ENCODE results near the gene SIAH3.

The SIAH3 gene

DNA sequence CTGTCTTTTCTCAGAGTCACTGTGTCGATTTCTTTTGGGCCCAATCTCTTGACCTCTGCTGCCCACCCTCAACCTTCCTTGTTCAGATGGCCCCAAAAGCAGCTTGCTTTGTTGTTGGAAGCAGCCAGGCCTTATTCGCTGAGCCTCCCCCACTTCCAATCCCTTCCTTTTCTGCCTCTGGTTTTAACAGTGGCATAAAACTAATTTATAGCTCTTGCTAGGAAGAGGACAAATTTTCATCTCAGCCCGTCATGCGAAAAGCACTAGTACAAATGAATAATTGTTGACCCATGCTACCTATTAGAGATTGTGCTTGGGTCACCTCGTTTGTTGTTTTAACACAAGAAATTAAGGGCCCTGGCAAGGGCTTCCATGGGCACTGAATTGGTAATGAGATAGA is 51.1 kb downstream of the SIAH3 start:
- DNase-seq, result no peak
- H3K27ac ChIP-seq (ENCODE audit: low read length), result no peak overlapping the region
- no peaks in the 10 kb centered on the region for H3K36me3 ChIP-seq (ENCODE audit: insufficient read depth, low read length)
- no peak for ATAC-seq (ENCODE audit: insufficient read depth, low read depth)
- H3K79me2 ChIP-seq (ENCODE audit: insufficient read depth, low read length), result no peaks in the 10 kb centered on the region
- no peak overlapping the region for H3K4me3 ChIP-seq (ENCODE audit: low read depth in 1 of 2, low read length in 2 of 2)
- no peaks in the 10 kb centered on the region for H4K20me1 ChIP-seq (ENCODE audit: insufficient read depth, low read length)
- H3K27me3 ChIP-seq (ENCODE audit: insufficient read depth, low read length, poor library complexity), result no peaks in the 10 kb centered on the region
- no peak overlapping the region for H3K9ac ChIP-seq (ENCODE audit: low read depth, low read length)
- H2AFZ ChIP-seq (ENCODE audit: low read depth, low read length), result no peak overlapping the region
- no peak overlapping the region for H3K4me2 ChIP-seq (ENCODE audit: insufficient read depth, low read length)
- no peaks in the 10 kb centered on the region for H3K4me1 ChIP-seq (ENCODE audit: insufficient read depth, low read length)
- no peaks in the 10 kb centered on the region for H3K9me3 ChIP-seq (ENCODE audit: insufficient read depth, low read length, severe bottlenecking)
- TF ChIP-seq, protein P1, sequence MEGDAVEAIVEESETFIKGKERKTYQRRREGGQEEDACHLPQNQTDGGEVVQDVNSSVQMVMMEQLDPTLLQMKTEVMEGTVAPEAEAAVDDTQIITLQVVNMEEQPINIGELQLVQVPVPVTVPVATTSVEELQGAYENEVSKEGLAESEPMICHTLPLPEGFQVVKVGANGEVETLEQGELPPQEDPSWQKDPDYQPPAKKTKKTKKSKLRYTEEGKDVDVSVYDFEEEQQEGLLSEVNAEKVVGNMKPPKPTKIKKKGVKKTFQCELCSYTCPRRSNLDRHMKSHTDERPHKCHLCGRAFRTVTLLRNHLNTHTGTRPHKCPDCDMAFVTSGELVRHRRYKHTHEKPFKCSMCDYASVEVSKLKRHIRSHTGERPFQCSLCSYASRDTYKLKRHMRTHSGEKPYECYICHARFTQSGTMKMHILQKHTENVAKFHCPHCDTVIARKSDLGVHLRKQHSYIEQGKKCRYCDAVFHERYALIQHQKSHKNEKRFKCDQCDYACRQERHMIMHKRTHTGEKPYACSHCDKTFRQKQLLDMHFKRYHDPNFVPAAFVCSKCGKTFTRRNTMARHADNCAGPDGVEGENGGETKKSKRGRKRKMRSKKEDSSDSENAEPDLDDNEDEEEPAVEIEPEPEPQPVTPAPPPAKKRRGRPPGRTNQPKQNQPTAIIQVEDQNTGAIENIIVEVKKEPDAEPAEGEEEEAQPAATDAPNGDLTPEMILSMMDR (IDR thresholded peaks at IDR 0.05; ENCODE audit: borderline replicate concordance, extremely low read depth, low read length, poor library complexity, severe bottlenecking), result no peak
- TF ChIP-seq EZH2 (IDR thresholded peaks at IDR 0.05; ENCODE audit: borderline replicate concordance, low read depth, low read length, severe bottlenecking), result no peak

DNA sequence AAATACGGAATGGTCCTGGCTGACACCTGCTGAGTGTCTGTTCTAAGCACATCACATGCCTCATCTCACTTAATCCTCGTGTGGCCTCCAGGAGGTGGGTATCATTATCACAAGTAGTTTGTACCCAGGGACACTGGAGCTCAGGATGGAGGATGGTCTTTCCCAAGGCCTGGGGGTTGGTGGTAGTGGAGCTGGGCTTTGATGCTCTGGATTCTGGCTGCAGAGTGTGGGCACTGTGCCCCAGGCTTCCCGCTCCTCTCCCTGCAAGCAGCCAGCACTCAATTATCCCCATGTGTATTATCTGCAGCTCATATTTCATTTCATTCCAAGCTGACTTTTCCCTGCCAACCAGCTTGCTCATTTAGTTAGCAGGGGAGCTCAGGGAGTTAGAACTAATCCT is 52.1 kb downstream of the SIAH3 start:
- Histone ChIP-seq H2AFZ (ENCODE audit: low read depth, low read length) (no peak overlapping the region), H3K9me3 (ENCODE audit: insufficient read depth, low read length, severe bottlenecking) (no peaks in the 10 kb centered on the region), H3K36me3 (ENCODE audit: insufficient read depth, low read length) (no peaks in the 10 kb centered on the region), H4K20me1 (ENCODE audit: insufficient read depth, low read length) (no peaks in the 10 kb centered on the region), H3K79me2 (ENCODE audit: insufficient read depth, low read length) (no peaks in the 10 kb centered on the region), H3K27ac (ENCODE audit: low read length) (no peak overlapping the region), H3K4me3 (ENCODE audit: low read depth in 1 of 2, low read length in 2 of 2) (no peak overlapping the region), H3K9ac (ENCODE audit: low read depth, low read length) (no peak overlapping the region), H3K4me1 (ENCODE audit: insufficient read depth, low read length) (no peaks in the 10 kb centered on the region), H3K4me2 (ENCODE audit: insufficient read depth, low read length) (no peak overlapping the region), H3K27me3 (ENCODE audit: insufficient read depth, low read length, poor library complexity) (no peaks in the 10 kb centered on the region)
- TF ChIP-seq, protein P1 (IDR thresholded peaks at IDR 0.05; ENCODE audit: borderline replicate concordance, extremely low read depth, low read length, poor library complexity, severe bottlenecking), result no peak
- no peak for TF ChIP-seq EZH2 (IDR thresholded peaks at IDR 0.05; ENCODE audit: borderline replicate concordance, low read depth, low read length, severe bottlenecking)
- DNase-seq, result no peak
- no peak for ATAC-seq (ENCODE audit: insufficient read depth, low read depth)

DNA sequence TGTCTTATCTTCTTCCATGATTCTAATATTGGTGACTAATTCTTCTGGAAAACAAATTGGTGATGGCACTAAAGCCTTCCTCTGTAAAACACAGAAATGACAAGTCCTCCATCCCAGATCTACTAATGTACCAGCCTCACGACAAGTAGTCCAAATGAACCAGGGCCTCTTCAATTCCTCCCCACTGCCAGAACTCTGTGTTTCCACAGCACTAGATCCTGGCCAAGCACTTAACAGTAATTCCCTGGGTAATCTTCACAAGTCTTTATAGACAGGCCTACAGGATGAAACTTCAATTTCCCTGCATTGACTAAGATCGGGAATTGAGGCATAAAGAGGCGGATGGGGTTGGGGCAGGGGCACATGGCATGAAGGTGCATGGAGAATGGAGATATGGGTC is 52.7 kb downstream of the SIAH3 start:
- Histone ChIP-seq H4K20me1 (ENCODE audit: insufficient read depth, low read length) (no peaks in the 10 kb centered on the region), H3K9me3 (ENCODE audit: insufficient read depth, low read length, severe bottlenecking) (no peaks in the 10 kb centered on the region), H3K27me3 (ENCODE audit: insufficient read depth, low read length, poor library complexity) (no peaks in the 10 kb centered on the region), H3K79me2 (ENCODE audit: insufficient read depth, low read length) (no peaks in the 10 kb centered on the region), H3K9ac (ENCODE audit: low read depth, low read length) (no peak overlapping the region), H3K4me3 (ENCODE audit: low read depth in 1 of 2, low read length in 2 of 2) (no peak overlapping the region), H2AFZ (ENCODE audit: low read depth, low read length) (no peak overlapping the region), H3K36me3 (ENCODE audit: insufficient read depth, low read length) (no peaks in the 10 kb centered on the region), H3K27ac (ENCODE audit: low read length) (no peak overlapping the region), H3K4me1 (ENCODE audit: insufficient read depth, low read length) (no peaks in the 10 kb centered on the region), H3K4me2 (ENCODE audit: insufficient read depth, low read length) (no peak overlapping the region)
- DNase-seq (no peak), ATAC-seq (ENCODE audit: insufficient read depth, low read depth) (no peak)
- TF ChIP-seq EZH2 (IDR thresholded peaks at IDR 0.05; ENCODE audit: borderline replicate concordance, low read depth, low read length, severe bottlenecking), result no peak
- TF ChIP-seq, protein P1 (IDR thresholded peaks at IDR 0.05; ENCODE audit: borderline replicate concordance, extremely low read depth, low read length, poor library complexity, severe bottlenecking), result no peak

Measured in DND-41 (cell line).